Measurements from ENCODE around the gene AAR2. TPM values are rescaled to one million over a fixed set of nuclear protein-coding genes. Genes with fewer than 3 reads are reported as not detected.
A peak's percentile ranks its signal among the peaks of the same experiment; 100 is the strongest.

AAR2 gene
- total RNA-seq, 1 donor from 2014 or later = 27.7 TPM

DNA sequence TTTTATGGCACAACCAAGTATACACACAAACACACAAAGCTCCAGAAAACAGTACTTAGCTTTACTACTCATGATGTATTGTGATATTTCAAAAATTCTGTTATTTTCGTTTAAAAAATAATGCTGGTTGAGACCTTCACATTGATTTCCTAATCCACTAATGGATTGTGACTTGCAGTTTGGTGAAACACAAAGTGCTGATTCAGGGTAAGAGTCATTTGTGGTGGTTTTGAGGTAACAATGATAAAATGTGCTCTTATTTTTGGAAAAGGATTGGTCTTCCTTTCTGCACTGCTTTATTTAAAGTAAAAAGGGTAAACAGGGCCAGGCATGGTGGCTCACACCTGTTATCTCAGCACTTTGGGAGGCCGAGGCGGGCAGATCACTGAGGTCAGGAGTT is 1.9 kb downstream of the AAR2 start:
- Mint-ChIP-seq H3K27ac (no peak overlapping the region), H3K27me3 (no peaks in the 10 kb centered on the region), H3K4me1 (ENCODE audit: low read depth) (peaks cover 16% of the 10 kb centered on the region), H3K36me3 (ENCODE audit: insufficient read depth) (peaks cover 5% of the 10 kb centered on the region), H3K4me3 (ENCODE audit: low read depth) (peak overlapping the region; percentile 51), H3K9me3 (ENCODE audit: low read depth) (no peaks in the 10 kb centered on the region)
- no peak for DNase-seq (ENCODE audit: low spot score, unreplicated experiment)
- TF ChIP-seq, protein P1, sequence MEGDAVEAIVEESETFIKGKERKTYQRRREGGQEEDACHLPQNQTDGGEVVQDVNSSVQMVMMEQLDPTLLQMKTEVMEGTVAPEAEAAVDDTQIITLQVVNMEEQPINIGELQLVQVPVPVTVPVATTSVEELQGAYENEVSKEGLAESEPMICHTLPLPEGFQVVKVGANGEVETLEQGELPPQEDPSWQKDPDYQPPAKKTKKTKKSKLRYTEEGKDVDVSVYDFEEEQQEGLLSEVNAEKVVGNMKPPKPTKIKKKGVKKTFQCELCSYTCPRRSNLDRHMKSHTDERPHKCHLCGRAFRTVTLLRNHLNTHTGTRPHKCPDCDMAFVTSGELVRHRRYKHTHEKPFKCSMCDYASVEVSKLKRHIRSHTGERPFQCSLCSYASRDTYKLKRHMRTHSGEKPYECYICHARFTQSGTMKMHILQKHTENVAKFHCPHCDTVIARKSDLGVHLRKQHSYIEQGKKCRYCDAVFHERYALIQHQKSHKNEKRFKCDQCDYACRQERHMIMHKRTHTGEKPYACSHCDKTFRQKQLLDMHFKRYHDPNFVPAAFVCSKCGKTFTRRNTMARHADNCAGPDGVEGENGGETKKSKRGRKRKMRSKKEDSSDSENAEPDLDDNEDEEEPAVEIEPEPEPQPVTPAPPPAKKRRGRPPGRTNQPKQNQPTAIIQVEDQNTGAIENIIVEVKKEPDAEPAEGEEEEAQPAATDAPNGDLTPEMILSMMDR (IDR thresholded peaks at IDR 0.05; ENCODE audit: unreplicated experiment) = no peak

DNA sequence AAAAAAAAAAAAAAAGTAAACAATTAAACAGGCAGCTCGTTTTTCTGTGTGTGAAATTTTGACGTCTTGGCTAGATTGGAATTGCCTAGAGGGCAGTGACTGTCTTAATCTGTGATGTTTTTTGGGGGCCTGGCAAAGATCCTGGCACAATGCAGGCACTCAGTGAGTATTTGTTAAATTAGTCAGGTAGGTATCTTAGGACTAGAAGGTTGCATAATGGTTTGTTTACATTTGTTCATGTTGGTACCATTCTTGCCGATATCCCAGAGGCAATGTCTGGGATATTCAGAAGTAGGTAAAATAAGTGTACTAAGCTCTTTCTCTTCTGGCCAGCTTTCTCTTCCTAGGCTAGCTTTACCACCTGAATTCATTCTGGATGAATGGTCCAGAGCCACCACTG is 2.5 kb downstream of the AAR2 start:
- Mint-ChIP-seq H3K27ac (no peak overlapping the region), H3K4me3 (ENCODE audit: low read depth) (peak overlapping the region; percentile 51), H3K36me3 (ENCODE audit: insufficient read depth) (peaks cover 5% of the 10 kb centered on the region), H3K27me3 (no peaks in the 10 kb centered on the region), H3K4me1 (ENCODE audit: low read depth) (peaks cover 16% of the 10 kb centered on the region), H3K9me3 (ENCODE audit: low read depth) (no peaks in the 10 kb centered on the region)
- DNase-seq (ENCODE audit: low spot score, unreplicated experiment) = no peak
- TF ChIP-seq, protein P1 (IDR thresholded peaks at IDR 0.05; ENCODE audit: unreplicated experiment) = no peak

DNA sequence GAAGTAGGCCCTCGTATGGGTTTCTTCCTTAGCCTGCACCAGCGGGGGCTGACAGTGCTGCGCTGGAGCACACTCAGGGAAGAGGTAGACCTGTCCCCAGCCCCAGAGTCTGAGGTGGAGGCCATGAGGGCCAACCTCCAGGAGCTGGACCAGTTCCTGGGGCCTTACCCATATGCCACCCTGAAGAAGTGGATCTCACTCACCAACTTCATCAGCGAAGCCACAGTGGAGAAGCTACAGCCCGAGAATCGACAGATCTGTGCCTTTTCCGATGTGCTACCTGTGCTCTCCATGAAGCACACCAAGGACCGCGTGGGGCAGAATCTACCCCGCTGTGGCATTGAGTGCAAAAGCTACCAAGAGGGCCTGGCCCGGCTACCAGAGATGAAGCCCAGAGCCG is 3.8 kb downstream of the AAR2 start:
- Mint-ChIP-seq H3K4me1 (ENCODE audit: low read depth) (peaks cover 16% of the 10 kb centered on the region), H3K36me3 (ENCODE audit: insufficient read depth) (peaks cover 9% of the 10 kb centered on the region), H3K27me3 (no peaks in the 10 kb centered on the region), H3K4me3 (ENCODE audit: low read depth) (no peak overlapping the region), H3K9me3 (ENCODE audit: low read depth) (no peaks in the 10 kb centered on the region), H3K27ac (no peak overlapping the region)
- TF ChIP-seq, protein P1 (IDR thresholded peaks at IDR 0.05; ENCODE audit: unreplicated experiment) = no peak
- DNase-seq (ENCODE audit: low spot score, unreplicated experiment) = no peak

DNA sequence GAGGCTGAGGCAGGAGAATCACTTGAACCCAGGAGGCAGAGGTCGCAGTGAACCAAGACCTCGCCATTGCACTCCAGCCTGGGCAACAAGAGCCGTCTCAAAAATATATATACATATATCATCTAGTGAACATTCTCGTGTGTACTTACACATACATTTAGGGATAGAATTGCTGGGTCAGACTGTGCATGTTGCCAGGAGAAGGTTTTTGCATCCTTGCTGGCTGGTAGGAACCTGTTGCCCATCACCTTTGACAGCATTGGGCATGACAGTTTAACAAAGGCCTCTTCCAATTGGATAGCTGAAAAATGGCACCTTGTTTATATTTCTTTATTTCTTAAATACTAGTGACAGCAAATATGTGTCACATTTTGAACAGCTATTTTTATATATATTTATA is 5.4 kb downstream of the AAR2 start:
- no peaks in the 10 kb centered on the region for H3K9me3 Mint-ChIP-seq (ENCODE audit: low read depth)
- DNase-seq (ENCODE audit: low spot score, unreplicated experiment) = no peak
- peaks cover 12% of the 10 kb centered on the region for H3K36me3 Mint-ChIP-seq (ENCODE audit: insufficient read depth)
- H3K27ac Mint-ChIP-seq = no peak overlapping the region
- TF ChIP-seq, protein P1 (IDR thresholded peaks at IDR 0.05; ENCODE audit: unreplicated experiment) = no peak
- H3K27me3 Mint-ChIP-seq = no peaks in the 10 kb centered on the region
- H3K4me1 Mint-ChIP-seq (ENCODE audit: low read depth) = peaks cover 11% of the 10 kb centered on the region
- H3K4me3 Mint-ChIP-seq (ENCODE audit: low read depth) = no peak overlapping the region

DNA sequence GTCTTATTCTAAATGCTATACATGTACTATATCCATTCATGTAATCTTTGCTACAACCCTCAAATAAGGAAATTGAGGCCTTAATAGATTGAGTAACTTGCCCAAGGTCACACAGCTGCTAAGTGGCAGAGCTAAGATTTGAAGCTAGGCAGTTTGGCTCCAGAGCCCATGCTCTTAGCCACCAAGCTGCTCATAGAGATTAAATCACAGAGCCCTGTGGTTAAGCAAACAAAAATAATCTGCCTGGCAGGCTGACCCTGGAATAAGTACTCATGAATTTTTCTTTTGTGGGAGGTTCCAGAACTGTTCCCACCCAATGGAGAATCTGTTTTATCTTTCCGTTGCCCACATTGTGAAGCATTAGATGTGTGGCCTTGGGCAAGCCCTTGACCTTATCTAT is 7.4 kb downstream of the AAR2 start:
- no peak for DNase-seq (ENCODE audit: low spot score, unreplicated experiment)
- no peaks in the 10 kb centered on the region for H3K9me3 Mint-ChIP-seq (ENCODE audit: low read depth)
- TF ChIP-seq, protein P1 (IDR thresholded peaks at IDR 0.05; ENCODE audit: unreplicated experiment) = no peak
- no peak overlapping the region for H3K4me3 Mint-ChIP-seq (ENCODE audit: low read depth)
- H3K27me3 Mint-ChIP-seq = no peaks in the 10 kb centered on the region
- peaks cover 18% of the 10 kb centered on the region for H3K36me3 Mint-ChIP-seq (ENCODE audit: insufficient read depth)
- peaks cover under 1% of the 10 kb centered on the region for H3K4me1 Mint-ChIP-seq (ENCODE audit: low read depth)
- H3K27ac Mint-ChIP-seq = no peak overlapping the region
